Stimulated activated naive CD8-positive, alpha-beta T cell treated with anti-CD3 and anti-CD28 coated beads, Interleukin-15, Interleukin-2, amounts not matched to agents 100 ng/mL and 50 ng/mL, for 24 hours (primary cell): Measurements from ENCODE around the gene PRKCZ.
"Not testable (repeated sequence)": the region's sequence is repeated elsewhere in the genome, so short reads cannot be mapped to it uniquely, and the experiment has no call there.

Experiments used
- H3K27ac Mint-ChIP-seq: one replicate; pipeline ENCODE4 v1.8.0; 2021; ENCODE audit warnings: mild to moderate bottlenecking, mixed read lengths
- H3K27me3 Mint-ChIP-seq: one replicate; pipeline ENCODE4 v1.8.0; 2021; ENCODE audit warnings: mixed read lengths
- H3K36me3 Mint-ChIP-seq: one replicate; pipeline ENCODE4 v1.8.0; 2021; ENCODE audit warnings: low read depth, mixed read lengths
- H3K4me1 Mint-ChIP-seq: one replicate; pipeline ENCODE4 v1.8.0; 2021; ENCODE audit warnings: low read depth, mixed read lengths
- H3K4me3 Mint-ChIP-seq: one replicate; pipeline ENCODE4 v1.8.0; 2021; ENCODE audit warnings: mild to moderate bottlenecking, mixed read lengths
- H3K9me3 Mint-ChIP-seq: one replicate; pipeline ENCODE4 v1.8.0; 2021; ENCODE audit warnings: mixed read lengths

The PRKCZ gene

DNA sequence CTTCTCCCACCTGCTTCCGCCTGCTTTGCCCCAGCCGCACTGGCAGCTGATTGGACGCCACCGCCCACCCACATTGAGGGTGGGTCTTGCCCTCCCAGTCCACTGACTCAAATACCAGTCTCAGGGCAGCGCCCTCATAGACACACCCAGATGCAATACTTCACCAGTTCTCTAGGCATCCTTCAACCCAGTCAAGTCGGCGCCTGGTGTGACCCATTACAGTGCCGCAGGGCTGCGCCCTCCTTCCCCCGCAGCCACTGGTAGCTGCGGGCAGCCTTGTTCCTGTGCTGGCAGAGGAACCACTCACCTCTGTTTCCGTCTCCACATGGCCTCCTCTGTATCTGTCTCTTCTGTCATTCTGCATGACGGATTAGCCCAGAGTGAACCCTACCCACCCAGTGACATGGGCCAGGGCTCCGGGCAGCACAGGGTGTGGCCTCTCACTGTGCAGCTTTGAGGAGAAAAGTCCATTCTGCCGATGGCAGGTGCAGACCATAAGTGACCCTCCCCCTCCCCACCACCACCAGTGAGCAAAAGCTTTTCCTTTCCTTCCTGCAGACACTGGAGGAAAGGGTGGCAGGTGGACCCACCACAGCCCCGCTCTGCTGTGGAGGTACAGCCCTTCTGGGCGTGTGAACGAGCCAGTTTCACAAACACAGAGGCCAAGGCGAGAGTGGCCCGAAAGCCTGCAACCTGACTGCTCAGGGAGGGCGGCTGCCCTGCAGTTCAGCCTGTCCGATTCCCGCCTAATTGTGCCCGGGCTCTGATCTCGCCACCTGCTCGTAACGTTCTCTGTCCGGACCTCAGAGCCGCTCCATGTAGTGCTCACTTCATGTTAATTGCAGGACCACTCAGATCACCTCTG, 87.3 kb downstream of the PRKCZ start:
- Mint-ChIP-seq H3K27ac (no peak overlapping the region), H3K4me1 (peaks cover 21% of the 10 kb centered on the region), H3K9me3 (no peaks in the 10 kb centered on the region), H3K27me3 (no peaks in the 10 kb centered on the region), H3K4me3 (no peak overlapping the region), H3K36me3 (no peaks in the 10 kb centered on the region)

DNA sequence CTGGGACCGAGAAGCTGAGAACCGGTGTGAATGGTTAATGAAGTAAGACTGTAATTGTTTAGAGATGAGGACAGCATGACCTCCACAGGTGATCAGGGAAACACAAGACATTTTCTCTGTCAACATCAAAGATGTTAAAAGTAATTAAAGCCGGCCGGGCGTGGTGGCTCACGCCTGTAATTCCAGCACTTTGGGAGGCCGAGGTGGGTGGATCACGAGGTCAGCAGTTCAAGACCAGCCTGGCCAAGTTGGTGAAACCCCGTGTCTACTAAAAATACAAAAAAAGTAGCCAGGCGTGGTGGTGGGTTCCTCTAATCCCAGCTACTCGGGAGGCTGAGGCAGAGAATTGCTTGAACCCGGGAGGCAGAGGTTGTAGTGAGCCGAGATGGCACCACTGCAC, 88.9 kb downstream of the PRKCZ start:
- peaks cover 14% of the 10 kb centered on the region for H3K4me1 Mint-ChIP-seq
- not testable (repeated sequence) for H3K27me3 Mint-ChIP-seq, H3K4me3 Mint-ChIP-seq, H3K9me3 Mint-ChIP-seq, H3K27ac Mint-ChIP-seq, H3K36me3 Mint-ChIP-seq

DNA sequence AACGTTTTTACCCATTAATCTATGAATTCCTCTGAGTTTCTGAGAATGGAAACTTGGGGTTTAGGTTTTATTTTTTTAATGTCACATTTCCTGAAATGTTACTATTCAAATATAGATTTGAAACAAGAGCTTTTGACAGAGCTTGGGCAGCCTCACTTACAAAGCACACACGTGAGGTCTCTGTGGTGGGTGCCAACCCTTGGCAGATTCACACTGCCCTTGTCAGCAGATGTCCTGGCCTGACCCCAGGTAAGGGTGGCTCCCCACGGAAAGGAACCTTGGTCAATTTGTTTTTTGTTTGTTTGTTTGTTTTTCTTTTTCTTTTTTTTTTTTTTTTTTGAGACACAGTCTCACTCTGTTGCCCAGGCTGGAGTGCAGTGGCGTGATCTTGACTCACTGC, 90.8 kb downstream of the PRKCZ start:
- no peaks in the 10 kb centered on the region for H3K36me3 Mint-ChIP-seq
- no peaks in the 10 kb centered on the region for H3K27me3 Mint-ChIP-seq
- H3K4me3 Mint-ChIP-seq: no peak overlapping the region
- H3K4me1 Mint-ChIP-seq: peaks cover 14% of the 10 kb centered on the region
- H3K9me3 Mint-ChIP-seq: no peaks in the 10 kb centered on the region
- H3K27ac Mint-ChIP-seq: no peak overlapping the region

DNA sequence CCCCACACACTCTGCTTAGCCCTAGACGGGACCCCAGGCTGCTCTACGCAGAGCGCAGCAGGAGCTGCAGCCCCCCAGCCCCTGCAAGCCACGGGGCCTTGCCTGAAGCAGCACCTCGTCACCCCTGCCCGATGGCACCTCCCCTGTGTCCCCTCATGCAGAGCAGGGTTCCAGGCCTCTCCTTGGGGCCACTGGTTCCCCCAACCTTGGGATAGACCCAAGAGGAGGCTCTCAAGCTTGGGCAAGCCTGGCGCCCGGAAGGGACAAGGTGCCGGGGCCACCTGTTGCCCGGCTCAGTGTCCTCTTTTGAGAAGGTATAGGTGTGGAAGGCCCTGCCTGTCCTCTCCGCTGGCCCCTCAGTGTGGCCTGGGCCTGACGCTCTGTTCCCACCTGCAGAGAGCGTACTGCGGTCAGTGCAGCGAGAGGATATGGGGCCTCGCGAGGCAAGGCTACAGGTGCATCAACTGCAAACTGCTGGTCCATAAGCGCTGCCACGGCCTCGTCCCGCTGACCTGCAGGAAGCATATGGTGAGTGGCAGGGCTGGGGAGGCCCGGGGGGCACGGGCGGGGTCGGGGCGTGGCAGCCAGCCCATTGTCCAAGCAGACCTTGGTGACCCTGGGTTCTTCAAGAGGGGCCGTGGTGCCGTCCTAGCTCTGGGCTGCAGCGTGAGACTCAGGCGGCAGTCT, 93.7 kb downstream of the PRKCZ start:
- Mint-ChIP-seq H3K9me3 (no peaks in the 10 kb centered on the region), H3K27me3 (no peaks in the 10 kb centered on the region), H3K36me3 (no peaks in the 10 kb centered on the region), H3K4me3 (no peak overlapping the region), H3K27ac (no peak overlapping the region), H3K4me1 (peaks cover 14% of the 10 kb centered on the region)

DNA sequence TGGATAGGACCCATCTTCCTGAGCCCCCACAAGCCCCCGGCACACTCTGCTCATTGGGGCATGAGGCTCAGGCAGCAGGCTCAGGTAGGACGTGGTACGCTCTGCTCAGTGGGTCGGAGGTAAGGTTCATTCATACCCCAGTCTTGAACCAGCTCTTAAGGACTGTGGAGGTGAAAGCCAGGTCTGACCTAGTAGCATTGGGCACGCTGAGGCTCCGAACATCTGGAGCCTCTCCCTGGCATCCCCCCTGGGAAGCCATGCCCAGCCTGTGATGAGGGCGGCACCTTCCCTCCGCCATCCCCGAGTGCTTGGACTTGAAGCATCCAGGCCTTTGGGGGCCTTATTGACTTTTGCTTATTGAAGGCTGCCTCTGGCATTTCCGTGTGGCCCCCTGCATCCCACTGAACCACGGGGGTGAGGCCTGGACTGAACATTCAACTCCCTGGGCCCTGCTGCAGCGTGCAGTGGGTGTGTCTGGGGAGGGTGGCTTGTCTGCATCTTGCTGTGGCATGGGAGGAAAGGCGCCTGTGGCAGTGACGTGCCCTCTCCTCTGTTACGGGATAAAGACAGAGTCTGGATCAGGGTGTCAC, 94.4 kb downstream of the PRKCZ start:
- H3K27ac Mint-ChIP-seq: no peak overlapping the region
- peaks cover 13% of the 10 kb centered on the region for H3K4me1 Mint-ChIP-seq
- H3K36me3 Mint-ChIP-seq: no peaks in the 10 kb centered on the region
- no peak overlapping the region for H3K4me3 Mint-ChIP-seq
- no peaks in the 10 kb centered on the region for H3K9me3 Mint-ChIP-seq
- no peaks in the 10 kb centered on the region for H3K27me3 Mint-ChIP-seq

DNA sequence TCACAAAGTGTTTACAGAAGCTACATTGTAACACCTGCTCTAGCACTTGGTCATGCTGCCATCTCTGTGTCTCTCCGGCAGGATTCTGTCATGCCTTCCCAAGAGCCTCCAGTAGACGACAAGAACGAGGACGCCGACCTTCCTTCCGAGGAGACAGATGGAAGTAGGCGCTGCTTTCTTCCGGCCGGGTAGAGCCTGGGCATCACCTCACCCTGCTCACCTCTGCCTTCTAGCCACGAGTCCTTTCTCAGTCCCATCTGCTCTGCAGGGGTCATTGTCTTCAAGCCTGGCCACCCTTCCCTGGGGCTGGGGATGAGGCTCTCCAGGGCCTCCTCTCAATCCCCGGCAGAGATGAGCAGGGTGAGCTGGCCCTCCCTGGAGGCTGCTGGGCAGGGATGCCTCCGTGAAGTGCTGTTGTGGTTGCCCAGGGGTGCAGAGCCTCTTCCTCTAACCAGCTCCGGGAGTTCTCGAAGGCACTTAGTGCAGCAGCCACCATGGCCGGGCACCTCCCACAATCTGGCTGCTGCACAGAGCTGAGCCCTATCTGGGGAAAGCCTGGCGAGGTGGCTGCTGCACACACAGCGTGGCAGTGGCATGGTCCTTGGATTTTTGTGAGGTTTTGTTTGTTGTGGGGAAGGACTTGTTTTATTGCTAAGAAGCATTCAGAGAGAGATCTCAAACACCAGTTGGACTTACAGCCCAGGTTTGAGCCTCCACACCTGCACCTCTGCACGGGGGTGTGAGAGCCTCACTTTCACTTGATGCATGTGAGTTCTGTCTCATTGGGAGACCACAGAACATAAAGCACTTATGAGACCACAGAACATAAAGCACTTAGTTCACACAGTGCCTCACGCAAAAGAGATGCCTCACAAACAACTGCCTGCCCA, 96.0 kb downstream of the PRKCZ start:
- Mint-ChIP-seq H3K36me3 (no peaks in the 10 kb centered on the region), H3K4me3 (no peak overlapping the region), H3K4me1 (peaks cover 6% of the 10 kb centered on the region), H3K27me3 (no peaks in the 10 kb centered on the region), H3K27ac (no peak overlapping the region), H3K9me3 (no peaks in the 10 kb centered on the region)

DNA sequence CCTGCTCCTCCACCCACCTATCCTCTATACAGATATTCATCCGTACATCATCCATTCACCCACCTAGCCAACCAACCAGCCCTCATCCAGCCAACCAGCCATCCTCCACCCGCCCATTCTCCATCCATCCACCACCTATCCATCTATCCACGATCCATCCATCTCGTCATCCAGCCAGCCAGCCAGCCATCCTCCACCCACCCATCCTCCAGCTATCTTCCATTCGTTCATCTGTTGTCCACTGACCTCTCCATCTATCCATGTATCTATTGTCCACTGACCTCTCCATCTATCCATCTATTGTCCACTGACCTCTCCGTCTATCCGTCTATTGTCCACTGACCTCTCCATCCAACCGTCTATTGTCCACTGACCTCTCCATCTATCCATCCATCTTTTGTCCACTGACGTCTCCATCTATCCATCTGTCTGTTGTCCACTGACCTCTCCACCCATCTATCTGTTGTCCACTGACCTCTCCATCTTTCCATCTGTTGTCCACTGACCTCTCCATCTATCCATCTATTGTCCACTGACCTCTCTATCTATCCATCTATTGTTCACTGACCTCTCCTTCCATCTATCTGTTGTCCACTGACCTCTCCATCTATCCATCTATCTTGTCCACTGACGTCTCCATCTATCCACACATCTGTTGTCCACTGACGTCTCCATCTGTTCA, 96.8 kb downstream of the PRKCZ start:
- Mint-ChIP-seq H3K4me1 (peaks cover 9% of the 10 kb centered on the region), H3K36me3 (no peaks in the 10 kb centered on the region), H3K27ac (no peak overlapping the region), H3K9me3 (no peaks in the 10 kb centered on the region), H3K4me3 (no peak overlapping the region), H3K27me3 (no peaks in the 10 kb centered on the region)

DNA sequence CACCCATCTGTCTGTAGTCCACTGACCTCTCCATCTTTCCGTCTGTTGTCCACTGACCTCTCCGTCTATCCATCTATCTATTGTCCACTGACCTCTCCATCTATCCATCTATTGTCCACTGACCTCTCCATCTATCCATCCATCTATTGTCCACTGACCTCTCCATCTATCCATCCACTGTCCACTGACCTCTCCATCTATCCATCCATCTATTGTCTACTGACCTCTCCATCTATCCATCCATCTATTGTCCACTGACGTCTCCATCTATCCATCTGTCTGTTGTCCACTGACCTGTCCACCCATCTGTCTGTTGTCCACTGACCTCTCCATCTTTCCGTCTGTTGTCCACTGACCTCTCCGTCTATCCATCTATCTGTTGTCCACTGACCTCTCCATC, 97.7 kb downstream of the PRKCZ start:
- H3K9me3 Mint-ChIP-seq, H3K27ac Mint-ChIP-seq, H3K27me3 Mint-ChIP-seq, H3K36me3 Mint-ChIP-seq, H3K4me3 Mint-ChIP-seq: not testable (repeated sequence)
- peaks cover 14% of the 10 kb centered on the region for H3K4me1 Mint-ChIP-seq

DNA sequence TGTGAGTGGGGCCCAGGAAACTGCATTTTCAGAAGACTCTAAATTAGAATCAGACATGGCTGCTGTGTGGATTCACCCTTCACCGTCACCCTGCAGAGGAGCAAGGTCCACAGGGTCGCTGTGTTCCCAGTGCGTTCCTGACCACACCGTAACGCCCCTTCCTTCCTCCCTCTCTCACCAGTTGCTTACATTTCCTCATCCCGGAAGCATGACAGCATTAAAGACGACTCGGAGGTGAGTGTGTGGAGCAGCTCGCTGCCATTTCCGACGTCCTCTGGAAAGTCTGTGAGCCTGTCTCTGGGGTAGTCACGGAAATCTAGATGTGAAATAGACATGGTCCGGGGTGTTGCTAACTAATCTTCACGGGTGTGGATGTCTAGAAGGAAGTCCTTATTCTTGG, 98.5 kb downstream of the PRKCZ start:
- Mint-ChIP-seq H3K27me3 (no peaks in the 10 kb centered on the region), H3K9me3 (no peaks in the 10 kb centered on the region), H3K36me3 (no peaks in the 10 kb centered on the region)

DNA sequence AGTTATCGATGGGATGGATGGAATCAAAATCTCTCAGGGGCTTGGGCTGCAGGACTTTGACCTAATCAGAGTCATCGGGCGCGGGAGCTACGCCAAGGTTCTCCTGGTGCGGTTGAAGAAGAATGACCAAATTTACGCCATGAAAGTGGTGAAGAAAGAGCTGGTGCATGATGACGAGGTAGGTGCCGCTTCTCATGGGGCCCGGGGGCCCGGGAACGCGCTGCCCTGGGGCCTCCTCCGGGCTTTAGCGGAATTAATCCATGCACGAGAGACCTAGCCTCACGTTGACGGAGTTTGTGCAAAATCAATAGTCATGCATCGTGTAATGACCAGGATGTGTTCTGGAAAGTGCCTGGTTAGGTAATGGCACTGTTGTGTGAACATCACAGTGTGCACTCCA, 100.6 kb downstream of the PRKCZ start:
- Mint-ChIP-seq H3K4me1 (peaks cover 18% of the 10 kb centered on the region), H3K9me3 (peaks cover 5% of the 10 kb centered on the region), H3K36me3 (peaks cover 11% of the 10 kb centered on the region), H3K4me3 (no peak overlapping the region), H3K27ac (no peak overlapping the region), H3K27me3 (no peaks in the 10 kb centered on the region)

More for the DNA sequence above, 98.5 kb downstream of the PRKCZ start:
- Mint-ChIP-seq H3K4me3 (no peak overlapping the region), H3K4me1 (peaks cover 18% of the 10 kb centered on the region), H3K27ac (no peak overlapping the region)

DNA sequence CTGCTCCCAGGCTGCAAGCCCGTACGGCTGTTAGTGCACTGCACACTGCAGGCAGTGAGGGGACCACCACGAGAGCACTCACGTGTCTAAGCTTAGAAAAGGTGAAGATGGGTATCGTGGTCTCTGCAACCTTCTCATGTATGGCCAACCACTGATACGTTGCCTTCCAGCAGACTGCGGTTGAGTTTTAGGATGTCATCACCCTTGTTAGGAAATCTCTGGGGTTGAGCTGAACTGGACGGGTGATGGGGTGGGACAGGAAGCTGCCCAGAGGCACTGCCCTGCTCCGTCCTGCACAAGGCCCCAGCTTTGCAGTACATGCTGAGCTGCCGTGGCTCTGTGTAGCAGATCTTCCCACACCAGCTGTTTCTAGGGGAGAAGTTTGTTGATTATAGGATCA, 101.0 kb downstream of the PRKCZ start:
- H3K27ac Mint-ChIP-seq: no peak overlapping the region
- H3K27me3 Mint-ChIP-seq: no peaks in the 10 kb centered on the region
- H3K36me3 Mint-ChIP-seq: peaks cover 11% of the 10 kb centered on the region
- peaks cover 5% of the 10 kb centered on the region for H3K9me3 Mint-ChIP-seq
- peaks cover 18% of the 10 kb centered on the region for H3K4me1 Mint-ChIP-seq
- no peak overlapping the region for H3K4me3 Mint-ChIP-seq

DNA sequence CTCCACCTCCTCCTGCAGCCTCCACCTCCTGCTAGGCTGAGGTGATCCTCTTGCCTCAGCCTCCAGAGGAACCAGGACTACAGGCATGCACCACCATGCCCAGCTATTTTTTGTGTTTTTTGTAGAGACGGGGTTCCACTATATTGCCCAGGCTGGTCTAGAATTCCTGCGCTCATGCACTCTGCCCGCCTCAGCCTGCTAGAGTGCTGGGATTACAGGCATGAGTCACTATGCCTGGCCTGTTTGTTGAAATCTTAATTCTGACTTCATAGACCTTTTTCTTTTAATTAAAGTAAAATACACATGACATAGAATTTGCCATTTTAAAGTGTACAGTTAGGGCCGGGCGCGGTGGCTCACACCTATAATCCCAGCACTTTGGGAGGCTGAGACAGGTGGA, 101.7 kb downstream of the PRKCZ start:
- peaks cover 5% of the 10 kb centered on the region for H3K9me3 Mint-ChIP-seq
- H3K27me3 Mint-ChIP-seq: no peaks in the 10 kb centered on the region
- H3K27ac Mint-ChIP-seq: no peak overlapping the region
- H3K36me3 Mint-ChIP-seq: peaks cover 11% of the 10 kb centered on the region
- H3K4me3 Mint-ChIP-seq: no peak overlapping the region
- H3K4me1 Mint-ChIP-seq: peaks cover 18% of the 10 kb centered on the region

DNA sequence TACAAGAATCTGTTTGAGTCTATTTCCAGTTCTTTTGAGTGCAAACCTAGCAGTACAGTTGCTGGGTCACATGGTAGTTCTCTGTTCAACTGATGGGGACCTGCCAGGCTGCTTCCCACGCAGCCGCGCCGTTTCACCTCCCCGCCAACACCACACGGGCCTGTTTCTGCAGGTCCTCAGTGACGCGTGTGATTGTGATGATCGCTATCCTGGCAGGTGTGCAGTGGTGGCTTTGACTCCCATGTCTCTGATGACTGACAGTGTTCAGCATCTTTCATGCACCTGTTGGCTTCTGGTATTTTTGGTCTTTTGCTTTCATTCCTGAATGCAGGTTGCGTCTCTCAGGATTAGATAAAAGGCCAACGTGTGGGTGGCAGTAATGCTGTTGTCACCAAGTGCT, 102.7 kb downstream of the PRKCZ start:
- Mint-ChIP-seq H3K9me3 (peaks cover 5% of the 10 kb centered on the region), H3K4me3 (peak overlapping the region; percentile 17), H3K27ac (no peak overlapping the region), H3K4me1 (peaks cover 18% of the 10 kb centered on the region), H3K27me3 (no peaks in the 10 kb centered on the region), H3K36me3 (peaks cover 11% of the 10 kb centered on the region)

DNA sequence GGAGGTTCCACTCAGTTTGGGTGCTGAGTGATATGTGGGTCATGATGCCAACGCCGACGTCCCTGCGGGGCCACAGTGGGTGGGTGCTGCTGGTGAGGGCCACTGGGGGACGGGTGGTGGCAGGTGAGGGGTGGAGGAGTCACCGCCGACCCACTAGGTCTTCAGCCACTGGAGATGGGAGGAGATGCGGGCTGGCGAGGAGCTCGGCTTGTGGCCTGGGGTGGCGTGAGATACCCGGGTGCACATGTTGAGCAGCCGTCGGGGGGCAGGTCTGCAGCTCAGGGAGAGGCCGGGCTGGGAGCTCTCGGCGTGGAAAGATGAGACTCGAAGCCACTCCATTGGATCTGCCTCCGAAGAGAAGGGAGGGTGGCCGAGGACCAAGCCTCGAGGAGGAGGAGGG, 103.8 kb downstream of the PRKCZ start:
- H3K27me3 Mint-ChIP-seq: no peaks in the 10 kb centered on the region
- peaks cover 5% of the 10 kb centered on the region for H3K9me3 Mint-ChIP-seq
- H3K4me1 Mint-ChIP-seq: peaks cover 18% of the 10 kb centered on the region
- no peak overlapping the region for H3K4me3 Mint-ChIP-seq
- peaks cover 11% of the 10 kb centered on the region for H3K36me3 Mint-ChIP-seq
- H3K27ac Mint-ChIP-seq: no peak overlapping the region
